MG63 (cell line): ENCODE data around the gene ANKS6. TPM values are rescaled to one million over a fixed set of nuclear protein-coding genes. Genes with fewer than 3 reads are reported as not detected.

Experiments used
- DNase-seq: peaks from one replicate; pipeline ENCODE4 v3.0.0-alpha.2; 2020
- H3K27me3 ChIP-seq: fragments of 250-450 bp; sonication (Bioruptor Pico); 2 replicates; pipeline ENCODE4 v1.5.1; 2020; ENCODE audit warnings: mild to moderate bottlenecking, moderate library complexity
- H3K36me3 ChIP-seq: fragments of 250-450 bp; sonication (Bioruptor Pico); 2 replicates; pipeline ENCODE4 v1.5.1; 2020; ENCODE audit warnings: mild to moderate bottlenecking, moderate library complexity
- H3K4me3 ChIP-seq: fragments of 250-450 bp; sonication (Bioruptor Pico); 2 replicates; pipeline ENCODE4 v1.5.1; 2020; ENCODE audit warnings: mild to moderate bottlenecking, moderate library complexity
- H3K9me3 ChIP-seq: fragments of 250-450 bp; sonication (Bioruptor Pico); 2 replicates; pipeline ENCODE4 v1.5.1; 2020; ENCODE audit warnings: mild to moderate bottlenecking, moderate library complexity
- total RNA-seq: library from RNA; depleted of rRNA; stranded (reverse); fragments of >200 nt; shearing (Covaris generic); gene quantifications from 2 replicates; pipeline ENCODE4 v1.2.3, GENCODE V29; 2014; ENCODE audit warnings: low replicate concordance

Gene ANKS6
- total RNA-seq, 1 experiment from 2014 or later = 29.1 TPM

GRCh38 chr9:98804083-98804482 is 7.7 kb upstream of the ANKS6 start:
- no peaks in the 10 kb centered on the region for H3K9me3 ChIP-seq
- no peak for DNase-seq
- no peak overlapping the region for H3K4me3 ChIP-seq
- no peaks in the 10 kb centered on the region for H3K27me3 ChIP-seq
- H3K36me3 ChIP-seq = no peaks in the 10 kb centered on the region

GRCh38 chr9:98801969-98802371 is 5.6 kb upstream of the ANKS6 start:
- Histone ChIP-seq H3K9me3 (no peaks in the 10 kb centered on the region), H3K36me3 (no peaks in the 10 kb centered on the region), H3K27me3 (no peaks in the 10 kb centered on the region), H3K4me3 (no peak overlapping the region)
- DNase-seq = peak; percentile 69

GRCh38 chr9:98801561-98801960 is 5.2 kb upstream of the ANKS6 start:
- Histone ChIP-seq H3K36me3 (no peaks in the 10 kb centered on the region), H3K9me3 (no peaks in the 10 kb centered on the region), H3K27me3 (no peaks in the 10 kb centered on the region), H3K4me3 (no peak overlapping the region)
- DNase-seq = no peak

- no peak for DNase-seq
- Histone ChIP-seq H3K27me3 (no peaks in the 10 kb centered on the region), H3K36me3 (no peaks in the 10 kb centered on the region), H3K9me3 (no peaks in the 10 kb centered on the region), H3K4me3 (no peak overlapping the region)
These were observed 1.9 kb upstream of the ANKS6 start for GRCh38 chr9:98798254-98798653.

GRCh38 chr9:98797491-98797890 is 1.1 kb upstream of the ANKS6 start:
- DNase-seq = no peak
- Histone ChIP-seq H3K4me3 (no peak overlapping the region), H3K27me3 (no peaks in the 10 kb centered on the region), H3K36me3 (no peaks in the 10 kb centered on the region), H3K9me3 (no peaks in the 10 kb centered on the region)

GRCh38 chr9:98795970-98796363 is 388 bp downstream of the ANKS6 start:
- DNase-seq = peak; percentile 27
- H3K9me3 ChIP-seq = no peaks in the 10 kb centered on the region

GRCh38 chr9:98795295-98795955 is 930 bp downstream of the ANKS6 start:
- Histone ChIP-seq H3K27me3 (no peaks in the 10 kb centered on the region), H3K4me3 (peak overlapping the region; percentile 56), H3K36me3 (peaks cover under 1% of the 10 kb centered on the region), H3K9me3 (no peaks in the 10 kb centered on the region)
- no peak for DNase-seq

More at GRCh38 chr9:98795970-98796363, 388 bp downstream of the ANKS6 start:
- Histone ChIP-seq H3K27me3 (no peaks in the 10 kb centered on the region), H3K36me3 (no peaks in the 10 kb centered on the region), H3K4me3 (peak overlapping the region; percentile 56)

GRCh38 chr9:98794802-98795201 is 1.6 kb downstream of the ANKS6 start:
- no peak overlapping the region; the same call in 1 of the 2 replicates for H3K4me3 ChIP-seq
- no peaks in the 10 kb centered on the region for H3K9me3 ChIP-seq
- DNase-seq = no peak
- no peaks in the 10 kb centered on the region for H3K27me3 ChIP-seq
- peaks cover 6% of the 10 kb centered on the region for H3K36me3 ChIP-seq

- DNase-seq = no peak
- Histone ChIP-seq H3K27me3 (no peaks in the 10 kb centered on the region), H3K36me3 (peaks cover 16% of the 10 kb centered on the region), H3K9me3 (no peaks in the 10 kb centered on the region), H3K4me3 (no peak overlapping the region)
These were observed 3.3 kb downstream of the ANKS6 start for GRCh38 chr9:98793031-98793430.

- H3K4me3 ChIP-seq = no peak overlapping the region
- no peaks in the 10 kb centered on the region for H3K9me3 ChIP-seq
- no peak for DNase-seq
- peaks cover 16% of the 10 kb centered on the region for H3K36me3 ChIP-seq
- no peaks in the 10 kb centered on the region for H3K27me3 ChIP-seq
These were observed 4.5 kb downstream of the ANKS6 start for GRCh38 chr9:98791608-98792490.

- Histone ChIP-seq H3K36me3 (peaks cover 16% of the 10 kb centered on the region), H3K4me3 (no peak overlapping the region), H3K27me3 (no peaks in the 10 kb centered on the region), H3K9me3 (no peaks in the 10 kb centered on the region)
- DNase-seq = peak; percentile 94
These were observed 5.3 kb downstream of the ANKS6 start for GRCh38 chr9:98790842-98791607.

- Histone ChIP-seq H3K9me3 (no peaks in the 10 kb centered on the region), H3K4me3 (no peak overlapping the region), H3K27me3 (no peaks in the 10 kb centered on the region), H3K36me3 (peaks cover 16% of the 10 kb centered on the region)
- DNase-seq = no peak
These were observed 6.1 kb downstream of the ANKS6 start for GRCh38 chr9:98790134-98790841.

GRCh38 chr9:98789483-98790133 is 6.7 kb downstream of the ANKS6 start:
- DNase-seq = no peak
- H3K36me3 ChIP-seq = peaks cover 16% of the 10 kb centered on the region
- no peaks in the 10 kb centered on the region for H3K9me3 ChIP-seq
- no peaks in the 10 kb centered on the region for H3K27me3 ChIP-seq
- H3K4me3 ChIP-seq = no peak overlapping the region

- DNase-seq = no peak
- Histone ChIP-seq H3K36me3 (peaks cover 19% of the 10 kb centered on the region), H3K9me3 (no peaks in the 10 kb centered on the region), H3K27me3 (no peaks in the 10 kb centered on the region), H3K4me3 (no peak overlapping the region)
These were observed 8.5 kb downstream of the ANKS6 start for GRCh38 chr9:98787766-98788335.

- H3K27me3 ChIP-seq = no peaks in the 10 kb centered on the region
- DNase-seq = no peak
These were observed 9.4 kb downstream of the ANKS6 start for GRCh38 chr9:98786750-98787510.

More at GRCh38 chr9:98786750-98787510, 9.4 kb downstream of the ANKS6 start:
- no peak overlapping the region for H3K4me3 ChIP-seq
- no peaks in the 10 kb centered on the region for H3K9me3 ChIP-seq
- peaks cover 28% of the 10 kb centered on the region for H3K36me3 ChIP-seq
